Glutamatergic neuron (in vitro differentiated cells): Measurements from ENCODE around the gene STRBP. TPM values are rescaled to one million over a fixed set of nuclear protein-coding genes. Genes with fewer than 3 reads are reported as not detected.

Experiments used
- DNase-seq: peaks from one replicate; pipeline ENCODE4 v3.0.0; 2022
- H3K27ac Mint-ChIP-seq: one replicate; pipeline ENCODE4 v1.8.0; 2020; ENCODE audit warnings: mild to moderate bottlenecking, mixed read lengths, inconsistent platforms; ENCODE audit not compliant: unreplicated experiment
- H3K27me3 Mint-ChIP-seq: one replicate; pipeline ENCODE4 v1.8.0; 2020; ENCODE audit warnings: mild to moderate bottlenecking, moderate library complexity, mixed read lengths, inconsistent platforms; ENCODE audit not compliant: unreplicated experiment
- H3K36me3 Mint-ChIP-seq: one replicate; pipeline ENCODE4 v1.8.0; 2020; ENCODE audit warnings: mild to moderate bottlenecking, mixed read lengths, inconsistent platforms; ENCODE audit not compliant: unreplicated experiment
- H3K4me1 Mint-ChIP-seq: one replicate; pipeline ENCODE4 v1.8.0; 2020; ENCODE audit warnings: mild to moderate bottlenecking, low read depth, mixed read lengths, inconsistent platforms; ENCODE audit not compliant: unreplicated experiment
- H3K4me3 Mint-ChIP-seq: one replicate; pipeline ENCODE4 v1.8.0; 2020; ENCODE audit warnings: mild to moderate bottlenecking, mixed read lengths, inconsistent platforms; ENCODE audit not compliant: unreplicated experiment
- H3K9me3 Mint-ChIP-seq: one replicate; pipeline ENCODE4 v1.8.0; 2020; ENCODE audit warnings: mild to moderate bottlenecking, moderate library complexity, mixed read lengths, inconsistent platforms; ENCODE audit not compliant: unreplicated experiment
- total RNA-seq: library from RNA; stranded (reverse); fragmentation: NEBNext Ultra II Directional; extraction: Animal tissue kit (Norgen Biotek cat#: 25700); gene quantifications from one replicate; pipeline ENCODE4 v1.2.1, GENCODE V29; 2021; ENCODE audit not compliant: unreplicated experiment
- TF ChIP-seq, protein P1 (sequence below): fragments of 200-600 bp; sonication (generic); IDR thresholded peaks from one replicate; pipeline ENCODE4 v1.5.0; 2021; ENCODE audit not compliant: partially characterized antibody, unreplicated experiment

Gene STRBP
- total RNA-seq, 1 donor from 2014 or later, result 111 TPM

DNA sequence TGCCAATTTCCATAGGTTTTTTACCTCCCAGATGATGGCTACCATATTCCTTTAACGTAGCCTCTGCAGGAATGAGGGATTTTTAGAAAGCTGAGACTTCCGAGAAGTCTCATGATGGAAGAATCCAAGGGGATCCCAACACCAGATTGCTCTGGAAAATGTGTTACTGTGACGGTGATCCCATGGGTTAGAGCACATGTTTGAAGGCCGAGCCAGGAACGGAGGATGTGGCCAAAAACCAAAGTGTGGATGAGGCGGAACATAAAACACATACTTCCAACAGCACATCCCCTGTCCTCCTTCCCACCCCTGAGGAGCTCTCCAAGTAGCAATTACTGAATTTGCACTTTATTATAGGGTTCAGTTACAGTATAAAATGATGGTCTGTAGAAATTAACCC lies 152.3 kb downstream of the STRBP start:
- TF ChIP-seq, protein P1, sequence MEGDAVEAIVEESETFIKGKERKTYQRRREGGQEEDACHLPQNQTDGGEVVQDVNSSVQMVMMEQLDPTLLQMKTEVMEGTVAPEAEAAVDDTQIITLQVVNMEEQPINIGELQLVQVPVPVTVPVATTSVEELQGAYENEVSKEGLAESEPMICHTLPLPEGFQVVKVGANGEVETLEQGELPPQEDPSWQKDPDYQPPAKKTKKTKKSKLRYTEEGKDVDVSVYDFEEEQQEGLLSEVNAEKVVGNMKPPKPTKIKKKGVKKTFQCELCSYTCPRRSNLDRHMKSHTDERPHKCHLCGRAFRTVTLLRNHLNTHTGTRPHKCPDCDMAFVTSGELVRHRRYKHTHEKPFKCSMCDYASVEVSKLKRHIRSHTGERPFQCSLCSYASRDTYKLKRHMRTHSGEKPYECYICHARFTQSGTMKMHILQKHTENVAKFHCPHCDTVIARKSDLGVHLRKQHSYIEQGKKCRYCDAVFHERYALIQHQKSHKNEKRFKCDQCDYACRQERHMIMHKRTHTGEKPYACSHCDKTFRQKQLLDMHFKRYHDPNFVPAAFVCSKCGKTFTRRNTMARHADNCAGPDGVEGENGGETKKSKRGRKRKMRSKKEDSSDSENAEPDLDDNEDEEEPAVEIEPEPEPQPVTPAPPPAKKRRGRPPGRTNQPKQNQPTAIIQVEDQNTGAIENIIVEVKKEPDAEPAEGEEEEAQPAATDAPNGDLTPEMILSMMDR, result no peak
- H3K4me1 Mint-ChIP-seq, result peaks cover 32% of the 10 kb centered on the region
- H3K4me3 Mint-ChIP-seq, result no peak overlapping the region
- H3K36me3 Mint-ChIP-seq, result peaks cover 15% of the 10 kb centered on the region
- no peak overlapping the region for H3K27ac Mint-ChIP-seq
- H3K9me3 Mint-ChIP-seq, result peaks cover 9% of the 10 kb centered on the region
- no peak for DNase-seq
- H3K27me3 Mint-ChIP-seq, result peaks cover 16% of the 10 kb centered on the region

DNA sequence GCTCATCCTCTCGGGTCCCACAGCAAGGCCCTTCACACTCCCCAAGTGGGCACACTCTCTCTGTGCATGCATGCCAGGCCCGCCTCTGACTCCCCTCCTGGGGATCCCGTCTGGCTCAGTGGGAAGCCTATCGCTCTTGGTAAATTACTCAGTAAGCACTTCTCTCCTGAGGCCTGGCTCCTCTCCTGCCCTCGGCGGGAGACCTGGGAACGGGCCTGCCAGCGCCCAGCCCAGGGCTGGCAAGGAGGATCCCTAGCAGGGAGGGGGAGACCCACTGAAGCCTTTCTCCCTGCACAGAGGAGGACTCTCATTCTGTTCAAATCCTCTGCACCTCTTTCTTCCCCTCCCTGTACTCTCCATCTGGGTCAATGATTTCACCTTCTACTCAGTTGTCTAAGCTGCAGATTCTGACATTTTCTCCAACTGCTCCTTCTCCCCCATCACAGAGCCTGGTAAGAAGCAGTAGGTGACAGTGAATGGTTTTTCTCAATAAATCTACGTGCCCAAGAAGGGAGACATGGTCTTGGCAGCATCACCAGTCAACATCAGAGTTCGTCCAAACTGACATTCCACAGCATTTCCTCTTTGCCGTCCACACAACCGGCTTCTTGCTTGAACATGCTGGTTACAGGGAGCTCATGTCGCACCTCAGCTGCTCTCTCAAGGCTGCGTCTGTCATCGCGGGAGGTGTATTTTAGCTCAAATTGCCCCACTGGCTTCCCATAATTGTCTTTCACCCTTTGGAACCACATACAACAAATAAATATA lies 153.1 kb downstream of the STRBP start:
- TF ChIP-seq, protein P1, result no peak
- Mint-ChIP-seq H3K36me3 (peaks cover 15% of the 10 kb centered on the region), H3K4me1 (peaks cover 35% of the 10 kb centered on the region), H3K27me3 (peaks cover 16% of the 10 kb centered on the region), H3K27ac (no peak overlapping the region), H3K9me3 (peaks cover 9% of the 10 kb centered on the region), H3K4me3 (no peak overlapping the region)
- DNase-seq, result no peak

DNA sequence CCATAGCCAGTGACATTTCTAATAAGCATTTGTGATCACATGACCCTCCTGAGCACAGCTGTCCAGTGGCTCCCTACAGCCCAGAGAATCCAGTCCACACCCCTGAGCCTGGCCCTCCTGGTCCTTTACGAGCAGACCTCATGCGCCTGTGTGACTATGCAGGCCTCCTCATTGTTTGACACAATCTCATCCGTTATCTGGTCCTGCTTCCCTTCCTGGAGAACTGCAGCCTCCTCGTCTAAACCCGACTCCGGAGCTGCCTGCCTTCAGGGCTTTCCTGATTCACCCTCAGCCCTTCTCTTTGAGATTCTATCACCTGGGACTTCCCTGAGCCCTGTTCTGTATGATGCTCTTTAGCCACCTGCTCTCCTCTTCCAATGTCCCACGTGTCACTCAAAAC lies 155.2 kb downstream of the STRBP start:
- H3K27ac Mint-ChIP-seq, result peak overlapping the region; percentile 79
- peak overlapping the region; percentile 12 for H3K4me3 Mint-ChIP-seq

DNA sequence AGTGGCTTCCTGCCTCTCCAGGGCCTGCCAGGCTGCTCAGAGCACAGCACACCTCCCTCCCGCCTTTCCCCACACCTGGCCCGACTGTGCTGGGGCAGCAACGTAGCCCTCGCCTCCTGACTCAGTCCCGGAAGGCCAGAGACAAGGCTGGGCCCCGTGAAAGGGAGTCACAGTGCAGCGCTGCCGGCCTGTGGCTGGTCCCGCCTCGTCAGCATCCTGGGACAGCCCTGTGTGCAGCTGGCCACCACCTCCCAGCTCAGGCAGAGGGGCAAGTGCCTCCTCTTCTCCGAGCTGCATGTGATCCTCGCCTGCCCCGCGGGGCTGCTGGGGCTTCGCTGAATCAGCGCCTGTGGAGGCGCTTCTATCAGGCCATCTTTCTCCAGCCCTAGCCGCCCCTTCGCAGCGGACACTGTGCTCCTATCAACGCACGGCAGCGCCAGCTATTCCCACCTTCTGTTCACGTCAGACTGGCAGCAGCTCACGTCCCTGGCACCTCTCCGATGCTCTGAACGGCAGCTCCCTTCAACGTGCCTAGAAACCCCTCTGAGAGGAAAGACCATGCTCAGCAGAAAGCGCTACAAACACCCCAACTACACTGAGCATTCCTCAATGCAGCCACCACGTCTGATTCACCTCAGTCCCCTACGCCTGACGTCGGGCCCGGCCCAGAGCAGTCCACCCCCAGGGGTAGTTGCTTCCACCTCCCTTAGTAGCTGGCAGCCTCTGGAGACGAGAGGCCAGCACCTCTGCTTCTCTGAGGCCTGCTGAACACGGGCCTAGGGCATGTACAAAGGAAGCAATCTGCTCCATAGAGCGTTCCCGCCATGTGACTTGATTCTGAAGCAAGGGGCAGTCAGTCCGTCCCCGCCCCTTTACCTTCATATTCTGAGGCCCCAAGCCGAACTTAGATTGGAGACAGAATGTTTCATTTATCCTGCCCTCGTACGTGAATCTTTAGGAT lies 156.1 kb downstream of the STRBP start:
- TF ChIP-seq, protein P1, result no peak
- peaks cover 16% of the 10 kb centered on the region for H3K27me3 Mint-ChIP-seq
- H3K4me1 Mint-ChIP-seq, result peaks cover 27% of the 10 kb centered on the region
- H3K9me3 Mint-ChIP-seq, result peaks cover 6% of the 10 kb centered on the region
- H3K4me3 Mint-ChIP-seq, result peak overlapping the region; percentile 12
- H3K27ac Mint-ChIP-seq, result peak overlapping the region; percentile 76
- peaks cover 15% of the 10 kb centered on the region for H3K36me3 Mint-ChIP-seq
- peak; percentile 58 for DNase-seq

More for the DNA sequence above, 155.2 kb downstream of the STRBP start:
- TF ChIP-seq, protein P1, result no peak
- Mint-ChIP-seq H3K9me3 (peaks cover 9% of the 10 kb centered on the region), H3K36me3 (peaks cover 15% of the 10 kb centered on the region), H3K4me1 (peaks cover 29% of the 10 kb centered on the region), H3K27me3 (peaks cover 16% of the 10 kb centered on the region)
- DNase-seq, result no peak
